ENCODE results near the gene ANGPTL2. TPM values are rescaled to one million over a fixed set of nuclear protein-coding genes. Genes with fewer than 3 reads are reported as not detected.

ANGPTL2 gene
- total RNA-seq, 4 donors from 2014 or later = 78.4 to 95.0 (median 87.3) TPM

- no peak for TF ChIP-seq CTCF (IDR thresholded peaks at IDR 0.05; ENCODE audit: low read depth)
Measured at GRCh38 chr9:127055745-127056402, 66.6 kb downstream of the ANGPTL2 start.

- no peak for TF ChIP-seq CTCF (IDR thresholded peaks at IDR 0.05; ENCODE audit: low read depth)
Measured at GRCh38 chr9:127053960-127054359, 68.5 kb downstream of the ANGPTL2 start.

GRCh38 chr9:127053057-127053821 lies 69.2 kb downstream of the ANGPTL2 start:
- no peak for TF ChIP-seq CTCF (IDR thresholded peaks at IDR 0.05; ENCODE audit: low read depth)

GRCh38 chr9:127051881-127052595 lies 70.4 kb downstream of the ANGPTL2 start:
- TF ChIP-seq CTCF (IDR thresholded peaks at IDR 0.05; ENCODE audit: low read depth) = no peak

- TF ChIP-seq CTCF (IDR thresholded peaks at IDR 0.05; ENCODE audit: low read depth) = no peak
Measured at GRCh38 chr9:127050591-127051001, 71.8 kb downstream of the ANGPTL2 start.

- no peak for TF ChIP-seq CTCF (IDR thresholded peaks at IDR 0.05; ENCODE audit: low read depth)
Measured at GRCh38 chr9:127050152-127050551, 72.3 kb downstream of the ANGPTL2 start.

GRCh38 chr9:127049581-127049980 lies 72.9 kb downstream of the ANGPTL2 start:
- TF ChIP-seq CTCF (IDR thresholded peaks at IDR 0.05; ENCODE audit: low read depth) = no peak

All from subcutaneous adipose tissue (tissue), 4 donors.